ENCODE results near the gene ROR1. TPM values are rescaled to one million over a fixed set of nuclear protein-coding genes. Genes with fewer than 3 reads are reported as not detected.

The ROR1 gene
- total and polyA plus RNA-seq, 2 of the 13 experiments (the other 11 are each of a cell fraction or from before 2014, with no cell fraction given), result 0.58 to 2.3 TPM

DNA sequence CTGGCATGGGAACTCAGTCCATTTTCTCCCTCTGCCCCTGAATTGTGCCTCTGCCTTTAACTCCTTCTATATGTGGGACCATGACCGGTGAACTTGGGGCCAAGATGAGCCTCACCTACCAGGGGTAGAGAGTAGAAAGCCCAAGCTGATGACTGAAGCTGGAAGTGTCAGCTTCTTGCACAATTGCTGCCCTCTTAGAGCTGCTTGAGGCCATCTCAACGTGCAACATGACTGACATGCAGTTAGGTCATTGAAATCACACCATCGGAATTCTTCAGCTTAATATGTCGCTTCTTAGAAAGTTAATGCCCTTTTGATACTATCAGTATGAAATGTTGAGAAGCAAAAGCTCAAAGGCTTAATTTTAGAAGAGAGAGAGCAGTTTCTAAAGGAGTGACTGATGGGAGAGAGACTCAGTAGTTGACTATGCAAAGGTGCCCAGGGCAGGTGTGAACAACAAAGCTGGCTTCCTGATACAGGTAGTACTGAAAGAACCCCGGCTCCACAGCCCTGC is 340.3 kb downstream of the ROR1 start:
- H3K79me2 ChIP-seq (ENCODE audit: insufficient read depth, low read length), result no peaks in the 10 kb centered on the region
- ATAC-seq, result no peak
- POLR2A ChIA-PET, result no interaction called here
- H2AFZ ChIP-seq (ENCODE audit: low read length), result no peak overlapping the region
- no peaks in the 10 kb centered on the region for H3K36me3 ChIP-seq (replicated peaks in 1 of 2; ENCODE audit: control insufficient read depth in 1 of 2, insufficient read depth in 2 of 2, low read length in 2 of 2)
- no peaks in the 10 kb centered on the region for H3K27me3 ChIP-seq (ENCODE audit: control insufficient read depth in 1 of 2, insufficient read depth in 2 of 2, low read length in 2 of 2)
- no peak for DNase-seq (ENCODE audit: low spot score)
- intact Hi-C loops (cut with micrococcal nuclease; ENCODE audit: unreplicated experiment) (no loop called here), in situ Hi-C loops (cut with HindIII; ENCODE audit: extremely low pct_ligation_motif_present, low pct_unique_long_range_greater_than_20kb) (no loop called here)
- no TSS peak for BruUV-seq (replicated peaks)
- H3K27ac ChIP-seq (ENCODE audit: extremely low read length, insufficient read depth, low read length), result no peak overlapping the region
- H3K4me2 ChIP-seq (ENCODE audit: low read depth, low read length), result no peak overlapping the region
- no peaks in the 10 kb centered on the region for H4K20me1 ChIP-seq (ENCODE audit: insufficient read depth, low read length)
- WGBS (ENCODE audit: low lambda C conversion rate), result 62% methylated on average over 5 of the region's 5 CpGs
- CTCF ChIA-PET (ENCODE audit: low intra/inter-chr PET ratio, low total read pairs), result no interaction called here
- no peaks in the 10 kb centered on the region for H3K4me1 ChIP-seq (ENCODE audit: insufficient read depth, low read length)
- H3K9me3 ChIP-seq (ENCODE audit: low read length), result no peaks in the 10 kb centered on the region
- FAIRE-seq, result no peak
- no peak for TF ChIP-seq MTF1 (CRISPR knock-in tag; IDR thresholded peaks at IDR 0.05)
- TF ChIP-seq PHB2 (IDR thresholded peaks at IDR 0.05; ENCODE audit: partially characterized antibody), result no peak
- no peak overlapping the region for H3K9ac ChIP-seq (ENCODE audit: insufficient read depth, low read depth, low read length)
- no peak overlapping the region for H3K4me3 ChIP-seq (replicated peaks in 1 of 3; ENCODE audit: insufficient read depth in 1 of 3, low read depth in 2 of 3, low read length in 3 of 3)

DNA sequence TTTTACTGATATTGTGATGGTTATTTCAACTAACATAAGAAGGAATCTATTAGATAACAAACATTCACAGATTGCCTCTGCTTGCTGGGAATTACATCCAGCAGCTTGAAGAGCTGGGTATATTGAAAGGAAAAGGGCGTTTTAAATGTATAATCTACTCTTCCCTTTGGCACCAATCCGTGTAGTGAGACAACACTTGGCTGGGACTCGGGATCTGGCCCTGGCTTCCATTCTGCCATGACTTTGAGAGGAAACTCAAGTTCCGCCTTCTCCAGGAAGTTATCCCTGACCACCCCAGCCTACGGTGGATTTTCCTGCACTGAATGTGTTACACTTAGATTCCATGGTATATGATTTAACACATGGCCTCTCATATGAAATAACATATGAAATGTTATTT is 342.7 kb downstream of the ROR1 start:
- H4K20me1 ChIP-seq (ENCODE audit: insufficient read depth, low read length), result no peaks in the 10 kb centered on the region
- H3K9me3 ChIP-seq (ENCODE audit: low read length), result no peaks in the 10 kb centered on the region
- WGBS (ENCODE audit: low lambda C conversion rate), result 48% methylated on average over 5 of the region's 5 CpGs
- H3K27me3 ChIP-seq (ENCODE audit: control insufficient read depth in 1 of 2, insufficient read depth in 2 of 2, low read length in 2 of 2), result no peaks in the 10 kb centered on the region
- H3K4me3 ChIP-seq (replicated peaks in 1 of 3; ENCODE audit: insufficient read depth in 1 of 3, low read depth in 2 of 3, low read length in 3 of 3), result no peak overlapping the region
- H2AFZ ChIP-seq (ENCODE audit: low read length), result no peak overlapping the region
- intact Hi-C loops (cut with micrococcal nuclease; ENCODE audit: unreplicated experiment) (no loop called here), in situ Hi-C loops (cut with HindIII; ENCODE audit: extremely low pct_ligation_motif_present, low pct_unique_long_range_greater_than_20kb) (no loop called here)
- H3K9ac ChIP-seq (ENCODE audit: insufficient read depth, low read depth, low read length), result no peak overlapping the region
- no peak overlapping the region for H3K27ac ChIP-seq (ENCODE audit: extremely low read length, insufficient read depth, low read length)
- no peaks in the 10 kb centered on the region for H3K36me3 ChIP-seq (replicated peaks in 1 of 2; ENCODE audit: control insufficient read depth in 1 of 2, insufficient read depth in 2 of 2, low read length in 2 of 2)
- FAIRE-seq, result no peak
- no peak overlapping the region for H3K4me2 ChIP-seq (ENCODE audit: low read depth, low read length)
- ChIA-PET POLR2A (no interaction called here), CTCF (ENCODE audit: low intra/inter-chr PET ratio, low total read pairs) (no interaction called here)
- DNase-seq (ENCODE audit: low spot score), result no peak
- no peak for ATAC-seq
- H3K79me2 ChIP-seq (ENCODE audit: insufficient read depth, low read length), result no peaks in the 10 kb centered on the region
- BruUV-seq (replicated peaks), result no TSS peak
- no peaks in the 10 kb centered on the region for H3K4me1 ChIP-seq (ENCODE audit: insufficient read depth, low read length)
- TF ChIP-seq IRX3 (CRISPR knock-in tag; IDR thresholded peaks at IDR 0.05; ENCODE audit: borderline replicate concordance, low read depth) (no peak), ZNF589 (CRISPR knock-in tag; conservative IDR thresholded peaks at IDR 0.05) (no peak), SP2 (CRISPR knock-in tag; IDR thresholded peaks at IDR 0.05) (no peak), ZHX2 (IDR thresholded peaks at IDR 0.05; ENCODE audit: low read depth) (no peak), ZHX2 (CRISPR knock-in tag; IDR thresholded peaks at IDR 0.05; ENCODE audit: borderline replicate concordance) (no peak), ZNF747 (CRISPR knock-in tag; IDR thresholded peaks at IDR 0.05; ENCODE audit: borderline replicate concordance) (no peak), ZNF251 (CRISPR knock-in tag; IDR thresholded peaks at IDR 0.05) (no peak), CEBPB (IDR thresholded peaks at IDR 0.05; ENCODE audit: borderline replicate concordance, low read depth, low read length) (no peak), ELF4 (CRISPR knock-in tag; IDR thresholded peaks at IDR 0.05; ENCODE audit: borderline replicate concordance) (no peak), NR2F6 (IDR thresholded peaks at IDR 0.05) (no peak), NR2F6 (CRISPR knock-in tag; IDR thresholded peaks at IDR 0.05) (no peak)

Data from HepG2 (cell line).